DND-41 (cell line): ENCODE results near the gene DOCK3.

Experiments used
- ATAC-seq: fragments of 200-7000 bp; cut with Tn5 transposase; 3 replicates; pipeline ENCODE4 v1.9.1; 2021; ENCODE audit warnings: low read depth; ENCODE audit not compliant: insufficient read depth
- DNase-seq: peaks from one replicate; pipeline ENCODE4 v3.0.0-alpha.2; 2020
- H2AFZ ChIP-seq: 2 replicates; pipeline ENCODE4 v1.6.0; 2012; ENCODE audit warnings: low read depth, low read length
- H3K27ac ChIP-seq: 2 replicates; pipeline ENCODE4 v1.5.1; 2012; ENCODE audit warnings: low read length, inconsistent platforms
- H3K27me3 ChIP-seq: fragments of 200-600 bp; sonication (generic); 2 replicates; pipeline ENCODE4 v1.6.0; 2012; ENCODE audit warnings: low read length, mild to moderate bottlenecking, inconsistent platforms; ENCODE audit not compliant: insufficient read depth, poor library complexity
- H3K36me3 ChIP-seq: 2 replicates; pipeline ENCODE4 v1.5.1; 2012; ENCODE audit warnings: low read length, inconsistent platforms; ENCODE audit not compliant: insufficient read depth
- H3K4me1 ChIP-seq: 2 replicates; pipeline ENCODE4 v1.5.1; 2012; ENCODE audit warnings: mild to moderate bottlenecking, low read length; ENCODE audit not compliant: insufficient read depth
- H3K4me2 ChIP-seq: 2 replicates; pipeline ENCODE4 v1.6.0; 2012; ENCODE audit warnings: mild to moderate bottlenecking, moderate library complexity, low read length, inconsistent platforms; ENCODE audit not compliant: insufficient read depth
- H3K4me3 ChIP-seq, 2 experiments: fragments of 200-600 bp in 1 of 2; shearing (Covaris generic) in 1 of 2; 2 replicates each; pipeline ENCODE4 v1.5.1; 2012 to 2016; ENCODE audit warnings: inconsistent platforms in 2 of 2, low read length in 2 of 2, mild to moderate bottlenecking in 2 of 2, low read depth in 1 of 2, moderate library complexity in 1 of 2
- H3K79me2 ChIP-seq: 2 replicates; pipeline ENCODE4 v1.6.0; 2012; ENCODE audit warnings: low read length, inconsistent platforms; ENCODE audit not compliant: insufficient read depth
- H3K9ac ChIP-seq: 2 replicates; pipeline ENCODE4 v1.6.0; 2012; ENCODE audit warnings: low read depth, mild to moderate bottlenecking, inconsistent platforms, low read length, moderate library complexity
- H3K9me3 ChIP-seq: 2 replicates; pipeline ENCODE4 v1.5.1; 2012; ENCODE audit warnings: low read length, moderate library complexity, mild to moderate bottlenecking, inconsistent platforms; ENCODE audit not compliant: insufficient read depth, severe bottlenecking
- H4K20me1 ChIP-seq: 2 replicates; pipeline ENCODE4 v1.6.0; 2012; ENCODE audit warnings: low read length; ENCODE audit not compliant: insufficient read depth
- CTCF ChIP-seq: IDR thresholded peaks from 2 replicates; pipeline ENCODE4 v1.5.1; 2012; ENCODE audit warnings: borderline replicate concordance, low read length, moderate library complexity, mild to moderate bottlenecking; ENCODE audit not compliant: poor library complexity, severe bottlenecking; ENCODE audit errors: extremely low read depth
- EZH2 ChIP-seq: IDR thresholded peaks from 3 replicates; pipeline ENCODE4 v1.6.1; 2012; ENCODE audit warnings: borderline replicate concordance, low read depth, mild to moderate bottlenecking, moderate library complexity, low read length, inconsistent platforms; ENCODE audit not compliant: severe bottlenecking

The DOCK3 gene

GRCh38 chr3:51388286-51389029 lies 713.7 kb downstream of the DOCK3 start:
- ATAC-seq, result no peak
- Histone ChIP-seq H3K27ac (no peak overlapping the region), H3K36me3 (peaks cover 65% of the 10 kb centered on the region), H3K27me3 (no peaks in the 10 kb centered on the region), H3K4me2 (peak overlapping the region; percentile 92), H4K20me1 (peaks cover 55% of the 10 kb centered on the region), H3K4me3 (no peak overlapping the region), H3K9ac (peak overlapping the region; percentile 32; the same call in 1 of the 2 replicates), H3K79me2 (peaks cover 89% of the 10 kb centered on the region), H3K9me3 (no peaks in the 10 kb centered on the region), H2AFZ (no peak overlapping the region), H3K4me1 (peaks cover 76% of the 10 kb centered on the region)
- no peak for DNase-seq
- TF ChIP-seq EZH2, result no peak
- TF ChIP-seq CTCF, result peak; percentile 39

GRCh38 chr3:51389423-51390183 lies 714.9 kb downstream of the DOCK3 start:
- peaks cover 89% of the 10 kb centered on the region for H3K79me2 ChIP-seq
- peak; percentile 72 for DNase-seq
- peak; percentile 5; the same call in 1 of the 3 replicates for ATAC-seq
- TF ChIP-seq CTCF (peak; percentile 84), EZH2 (no peak)
- peaks cover 66% of the 10 kb centered on the region for H4K20me1 ChIP-seq
- peak overlapping the region; percentile 80 for H3K27ac ChIP-seq
- H3K36me3 ChIP-seq, result peaks cover 76% of the 10 kb centered on the region
- H3K4me2 ChIP-seq, result peak overlapping the region; percentile 85
- no peaks in the 10 kb centered on the region for H3K27me3 ChIP-seq
- peaks cover 80% of the 10 kb centered on the region for H3K4me1 ChIP-seq
- H3K4me3 ChIP-seq, result peak overlapping the region in 1 of 2 experiments; percentile 93; a peak in 2 of 4 replicates
- peak overlapping the region; percentile 80; the same call in 1 of the 2 replicates for H3K9ac ChIP-seq
- H3K9me3 ChIP-seq, result no peaks in the 10 kb centered on the region
- no peak overlapping the region for H2AFZ ChIP-seq

- TF ChIP-seq CTCF (no peak), EZH2 (no peak)
- Histone ChIP-seq H3K9me3 (no peaks in the 10 kb centered on the region), H3K4me1 (peaks cover 87% of the 10 kb centered on the region), H3K9ac (peak overlapping the region; percentile 80), H2AFZ (peak overlapping the region; percentile 91), H3K27ac (peak overlapping the region; percentile 80), H3K27me3 (no peaks in the 10 kb centered on the region), H3K4me2 (peak overlapping the region; percentile 85), H3K79me2 (peaks cover 92% of the 10 kb centered on the region), H3K36me3 (peaks cover 85% of the 10 kb centered on the region), H3K4me3 (peak overlapping the region; percentile 15 to 93; a peak in 3 of 4 replicates), H4K20me1 (peaks cover 74% of the 10 kb centered on the region)
- no peak for DNase-seq
- peak; percentile 23 for ATAC-seq
Observed at GRCh38 chr3:51390246-51391074, 715.7 kb downstream of the DOCK3 start.
